HG03025 (cell line): ENCODE data around the gene EHD2.

ENCODE experiments used
- ATAC-seq: cut with Tn5 transposase; IDR thresholded peaks from one replicate; pipeline ENCODE4 v1.9.1; 2021; ENCODE audit warnings: mild to moderate bottlenecking, moderate library complexity; ENCODE audit not compliant: unreplicated experiment, low FRiP score

The EHD2 gene

GRCh38 chr19:47687906-47688305, 25.3 kb upstream of the EHD2 start:
- no peak for ATAC-seq

- no peak for ATAC-seq
These were observed 22.1 kb upstream of the EHD2 start for GRCh38 chr19:47691090-47691489.

- ATAC-seq = no peak
These were observed 21.4 kb upstream of the EHD2 start for GRCh38 chr19:47691782-47692181.

GRCh38 chr19:47693489-47693888, 19.7 kb upstream of the EHD2 start:
- no peak for ATAC-seq

- ATAC-seq = no peak
These were observed 19.3 kb upstream of the EHD2 start for GRCh38 chr19:47693903-47694302.

GRCh38 chr19:47694466-47695273, 18.6 kb upstream of the EHD2 start:
- no peak for ATAC-seq

GRCh38 chr19:47695533-47696262, 17.5 kb upstream of the EHD2 start:
- ATAC-seq = no peak

- no peak for ATAC-seq
These were observed 16.6 kb upstream of the EHD2 start for GRCh38 chr19:47696635-47697034.

- ATAC-seq = no peak
These were observed 15.2 kb upstream of the EHD2 start for GRCh38 chr19:47697863-47698609.

GRCh38 chr19:47698631-47699359, 14.4 kb upstream of the EHD2 start:
- ATAC-seq = no peak

- ATAC-seq = no peak
These were observed 13.8 kb upstream of the EHD2 start for GRCh38 chr19:47699360-47699917.

GRCh38 chr19:47700934-47701716, 12.1 kb upstream of the EHD2 start:
- ATAC-seq = no peak

GRCh38 chr19:47701717-47702552, 11.3 kb upstream of the EHD2 start:
- no peak for ATAC-seq

- no peak for ATAC-seq
These were observed 10.6 kb upstream of the EHD2 start for GRCh38 chr19:47702671-47703070.

- ATAC-seq = no peak
These were observed 9.9 kb upstream of the EHD2 start for GRCh38 chr19:47703301-47703700.

- ATAC-seq = no peak
These were observed 9.2 kb upstream of the EHD2 start for GRCh38 chr19:47704024-47704423.

GRCh38 chr19:47704656-47705055, 8.6 kb upstream of the EHD2 start:
- ATAC-seq = no peak

GRCh38 chr19:47707135-47707925, 5.9 kb upstream of the EHD2 start:
- ATAC-seq = no peak
